Mucosa of stomach (tissue), 1 donor: ENCODE data around the gene GNPTAB.

Source experiments
- H3K27me3 ChIP-seq: one replicate; pipeline ENCODE4 v1.7.0; 2013; ENCODE audit warnings: mild to moderate bottlenecking, low read length; ENCODE audit not compliant: control insufficient read depth, insufficient read depth
- H3K36me3 ChIP-seq: one replicate; pipeline ENCODE4 v1.7.0; 2013; ENCODE audit warnings: low read length; ENCODE audit not compliant: control insufficient read depth, insufficient read depth
- H3K4me1 ChIP-seq: one replicate; pipeline ENCODE4 v1.7.0; 2013; ENCODE audit warnings: mild to moderate bottlenecking, low read length; ENCODE audit not compliant: control insufficient read depth, insufficient read depth
- H3K4me3 ChIP-seq: one replicate; pipeline ENCODE4 v1.7.0; 2013; ENCODE audit warnings: low read length
- H3K9ac ChIP-seq: one replicate; pipeline ENCODE4 v1.7.0; 2013; ENCODE audit warnings: mild to moderate bottlenecking, low read length, moderate library complexity
- H3K9me3 ChIP-seq: one replicate; pipeline ENCODE4 v1.7.0; 2013; ENCODE audit warnings: mild to moderate bottlenecking, low read length, moderate library complexity; ENCODE audit not compliant: control insufficient read depth
- donor health status: Pancreatic carcinoma.

GNPTAB gene

GRCh38 chr12:101695706-101696105 is 135.1 kb downstream of the GNPTAB start:
- Histone ChIP-seq H3K4me3 (no peak overlapping the region), H3K9ac (no peak overlapping the region), H3K27me3 (no peaks in the 10 kb centered on the region), H3K36me3 (no peaks in the 10 kb centered on the region), H3K4me1 (peaks cover 25% of the 10 kb centered on the region), H3K9me3 (no peaks in the 10 kb centered on the region)
